Adipose tissue (tissue), 3 donors: Measurements from ENCODE around the gene IFNA5. TPM values are rescaled to one million over a fixed set of nuclear protein-coding genes. Genes with fewer than 3 reads are reported as not detected.

Experiments
- H3K27ac ChIP-seq: one replicate; pipeline ENCODE4 v1.5.1; 2013; ENCODE audit warnings: low read depth, low read length
- WGBS, 3 donors: extraction: QIAGEN DNeasy Blood & Tissue Kit; methylation state at CpG; one replicate each; pipeline ENCODE4 v1.1.7; 2013; 5-methylcytosine and 5-hydroxymethylcytosine counted together
- polyA plus RNA-seq, 3 donors: library from polyadenylated mRNA; stranded (reverse); fragments of 200-250 nt; gene quantifications; one replicate each; pipeline ENCODE4 v1.2.3, GENCODE V29; 2013
- donor health status: healthy with polysubstance abuse.
- donor health status: Bipolar disorder and iron deficiency.
- donor health status: healthy.

Gene IFNA5
- polyA plus RNA-seq, 3 donors, result not detected

GRCh38 chr9:21311889-21312288, 6.8 kb upstream of the IFNA5 start:
- H3K27ac ChIP-seq, result no peak overlapping the region
- 67 to 81% (median 75%) methylated on average over 1 of the region's 1 CpG for WGBS, 3 donors

DNA sequence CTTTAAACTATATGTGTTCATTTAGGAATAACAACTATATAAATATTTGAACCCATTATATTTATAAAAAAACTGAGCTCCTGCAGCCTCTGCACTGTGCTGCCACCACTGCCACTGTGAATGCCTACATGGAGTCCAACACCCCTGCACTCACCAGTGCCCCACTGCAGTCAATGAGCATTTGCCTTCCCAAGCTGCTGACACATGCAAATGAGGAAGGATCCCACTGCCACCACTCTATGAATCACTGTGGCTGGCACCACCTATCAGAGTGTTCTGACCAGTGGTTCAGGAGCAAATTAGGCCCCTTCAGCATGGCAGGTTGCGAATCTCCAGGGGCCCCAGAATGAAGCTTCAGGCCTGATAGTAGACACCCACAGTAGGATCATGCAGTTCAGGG, 9.1 kb downstream of the IFNA5 start:
- H3K27ac ChIP-seq, result no peak overlapping the region
- WGBS, 3 donors, result 79 to 95% (median 90%) methylated on average over 1 of the region's 1 CpG

DNA sequence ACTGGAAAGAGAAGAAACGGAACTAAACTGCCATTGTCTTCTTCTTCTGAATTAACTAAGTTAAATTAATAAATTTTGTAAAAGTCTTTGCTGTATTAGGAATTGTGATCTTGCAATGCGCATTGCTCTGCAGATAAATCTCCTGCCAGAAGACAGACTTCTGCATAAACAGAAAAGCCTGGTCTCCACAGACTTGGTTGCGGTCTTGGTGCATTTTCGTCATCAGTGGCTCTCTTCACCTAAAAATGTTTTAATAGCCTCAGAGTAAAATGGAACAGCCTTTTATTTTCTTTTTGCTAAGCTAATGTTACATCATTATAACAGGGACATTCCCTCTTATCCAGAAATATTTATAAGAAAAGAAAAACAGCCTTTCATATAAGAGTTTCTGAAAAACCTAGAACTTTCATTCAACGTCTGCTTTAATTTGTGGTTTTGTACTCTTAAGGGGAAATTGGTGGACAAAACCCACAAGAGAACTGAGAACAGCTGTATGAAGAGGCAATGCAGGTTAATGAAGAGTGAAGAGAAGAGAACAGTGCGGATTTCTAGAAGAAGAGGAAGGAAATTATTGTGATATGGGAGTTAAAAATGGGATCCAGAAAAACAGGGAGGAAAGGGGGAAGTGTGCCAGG, 10.1 kb downstream of the IFNA5 start:
- 41 to 46% (median 44%) methylated on average over 6 of the region's 6 CpGs for WGBS, 3 donors
- H3K27ac ChIP-seq, result no peak overlapping the region

DNA sequence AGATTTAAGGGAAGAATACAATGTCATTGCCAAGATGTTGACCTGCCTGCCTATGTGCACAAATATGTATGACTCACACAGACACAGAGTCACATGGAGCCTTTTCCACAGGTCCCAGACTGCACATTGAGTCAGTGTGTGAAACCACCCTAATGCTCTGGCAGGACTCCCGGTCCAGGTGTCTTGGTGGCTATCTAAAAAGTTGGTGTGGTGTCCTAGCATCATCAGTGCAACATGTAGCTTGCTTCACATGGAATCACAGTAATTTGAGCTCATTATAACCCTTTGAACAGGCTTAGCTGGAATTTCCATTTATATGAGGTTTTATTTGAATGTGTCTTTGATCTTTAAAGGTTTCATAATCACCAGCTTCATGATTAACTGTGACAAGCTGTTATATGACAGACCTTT, 10.7 kb downstream of the IFNA5 start:
- no peak overlapping the region for H3K27ac ChIP-seq
- WGBS, 3 donors, result 62 to 75% (median 73%) methylated on average over 1 of the region's 1 CpG

- WGBS, 3 donors, result 26 to 43% (median 34%) methylated on average over 2 of the region's 2 CpGs
Measured at GRCh38 chr9:21289848-21290247, 15.3 kb downstream of the IFNA5 start.

GRCh38 chr9:21287280-21287679, 17.8 kb downstream of the IFNA5 start:
- WGBS, 3 donors, result 54 to 68% (median 65%) methylated on average over 3 of the region's 3 CpGs
- no peak overlapping the region for H3K27ac ChIP-seq

More at GRCh38 chr9:21289848-21290247, 15.3 kb downstream of the IFNA5 start:
- no peak overlapping the region for H3K27ac ChIP-seq

GRCh38 chr9:21286659-21287058, 18.5 kb downstream of the IFNA5 start:
- WGBS, 3 donors, result 58 to 80% (median 68%) methylated on average over 5 of the region's 5 CpGs
- H3K27ac ChIP-seq, result no peak overlapping the region

- no peak overlapping the region for H3K27ac ChIP-seq
- WGBS, 3 donors, result 83 to 93% (median 91%) methylated on average over 5 of the region's 5 CpGs
Measured at GRCh38 chr9:21286099-21286498, 19.0 kb downstream of the IFNA5 start.

DNA sequence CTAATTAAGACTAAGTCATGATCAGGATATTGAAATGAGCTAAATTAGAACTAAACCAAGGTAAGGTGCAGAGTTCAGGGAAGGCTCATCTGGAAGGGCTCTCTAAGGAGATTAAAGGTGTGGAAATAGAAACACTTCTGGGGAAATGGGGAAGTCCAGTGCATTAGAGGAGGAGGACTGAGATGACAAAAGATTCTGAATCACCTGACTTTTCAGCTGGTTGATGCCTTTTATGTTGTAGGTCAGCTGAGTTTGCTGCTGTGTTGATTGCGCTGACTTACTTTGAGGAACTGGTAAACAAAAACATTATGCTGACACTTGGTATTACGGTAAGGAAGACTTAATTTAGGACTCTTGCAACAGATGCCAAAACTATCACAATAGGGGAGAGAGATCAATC, 23.8 kb downstream of the IFNA5 start:
- 37 to 58% (median 55%) methylated on average over 2 of the region's 2 CpGs for WGBS, 3 donors
- H3K27ac ChIP-seq, result no peak overlapping the region

DNA sequence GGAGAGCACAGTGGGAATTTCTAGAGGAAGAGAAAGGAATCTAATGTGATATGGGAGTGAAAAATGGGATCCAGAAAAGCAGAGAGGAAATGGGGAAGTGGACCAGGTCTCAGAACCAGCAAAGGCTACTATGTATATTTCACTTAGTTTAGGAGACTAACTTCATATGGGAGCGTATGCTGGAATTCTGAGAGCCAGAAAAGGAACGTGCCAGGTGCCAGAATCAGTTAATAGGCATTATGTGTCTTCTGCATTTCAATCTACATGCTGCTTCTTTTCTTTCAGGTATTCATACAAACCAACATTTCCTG, 36.8 kb downstream of the IFNA5 start:
- 43 to 58% (median 50%) methylated on average over 2 of the region's 2 CpGs for WGBS, 3 donors
- no peak overlapping the region for H3K27ac ChIP-seq

- WGBS, 3 donors, result 21 to 37% (median 24%) methylated on average over 4 of the region's 4 CpGs
- no peak overlapping the region for H3K27ac ChIP-seq
Measured at GRCh38 chr9:21267485-21268346, 37.4 kb downstream of the IFNA5 start.

DNA sequence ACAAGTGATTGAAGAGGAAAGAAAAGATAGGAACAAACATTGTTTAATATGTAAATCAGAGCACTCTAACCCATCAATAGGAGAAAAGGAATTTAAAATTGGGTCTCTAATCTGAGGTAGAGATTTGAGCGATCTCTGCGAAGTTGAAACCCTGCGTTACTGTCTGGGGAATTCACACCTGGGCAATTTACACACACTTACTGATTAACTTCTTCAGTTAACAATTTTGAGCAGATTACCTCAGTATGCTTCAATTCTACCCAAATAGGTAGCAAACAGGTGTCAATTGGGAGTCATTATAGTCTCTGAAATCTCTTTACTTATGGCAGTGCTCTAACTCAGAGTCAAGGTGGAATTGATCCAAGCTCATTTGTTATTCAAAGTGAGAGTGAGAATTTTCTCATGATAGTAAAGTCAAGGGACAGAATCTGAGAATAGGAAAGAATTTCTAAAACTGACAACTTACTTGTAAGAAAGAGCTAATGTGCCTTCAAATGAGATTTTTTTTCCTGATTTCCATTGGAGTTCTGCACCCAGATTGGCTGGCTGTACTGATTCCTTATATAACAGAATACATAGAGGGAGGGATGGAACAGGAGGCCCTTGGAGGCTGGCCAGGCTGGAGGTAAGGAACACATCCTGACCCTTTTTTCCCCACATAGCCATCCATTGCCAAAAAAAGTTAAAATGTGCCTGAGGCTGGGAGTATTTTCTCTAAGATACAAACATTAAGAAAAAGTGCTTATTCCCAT, 38.2 kb downstream of the IFNA5 start:
- no peak overlapping the region for H3K27ac ChIP-seq
- 10 to 75% (median 49%) methylated on average over 3 of the region's 3 CpGs for WGBS, 3 donors

DNA sequence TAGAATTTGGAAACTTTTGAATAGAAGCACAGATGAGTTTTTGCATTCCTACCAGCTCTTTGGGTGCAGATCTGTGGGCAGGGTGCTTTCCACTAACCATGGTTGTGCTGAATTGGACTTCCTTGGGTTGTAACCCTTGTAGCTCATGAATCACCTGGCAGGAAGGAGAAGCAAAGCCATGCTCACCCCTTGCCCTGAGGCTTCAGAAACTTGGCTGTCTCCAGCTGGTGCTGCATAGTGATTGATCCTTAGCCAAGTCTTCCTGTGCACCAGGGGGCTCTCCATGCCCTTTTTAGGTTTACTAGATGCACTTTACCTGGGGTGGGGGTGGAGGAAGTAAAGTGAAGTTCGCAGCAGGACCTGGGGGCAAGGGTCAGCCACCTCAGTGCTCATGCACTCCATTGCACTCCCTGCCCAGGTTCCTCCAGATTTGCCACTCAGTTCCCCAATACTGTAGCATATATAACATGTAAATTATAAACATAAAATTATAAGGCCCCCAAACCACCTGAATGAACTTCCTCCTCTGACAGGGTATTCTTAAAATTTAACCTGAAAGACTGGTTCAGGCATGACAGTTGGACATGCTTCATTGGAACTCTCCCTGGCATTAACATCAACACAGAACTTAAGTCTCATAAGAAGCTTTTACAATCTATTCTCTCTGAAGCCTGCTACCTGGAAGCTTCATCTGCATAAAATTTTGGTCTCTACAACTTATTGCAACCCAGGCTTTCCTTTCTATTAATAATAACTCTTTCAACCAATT, 39.5 kb downstream of the IFNA5 start:
- 22 to 73% (median 65%) methylated on average over 1 of the region's 1 CpG for WGBS, 3 donors
- no peak overlapping the region for H3K27ac ChIP-seq

DNA sequence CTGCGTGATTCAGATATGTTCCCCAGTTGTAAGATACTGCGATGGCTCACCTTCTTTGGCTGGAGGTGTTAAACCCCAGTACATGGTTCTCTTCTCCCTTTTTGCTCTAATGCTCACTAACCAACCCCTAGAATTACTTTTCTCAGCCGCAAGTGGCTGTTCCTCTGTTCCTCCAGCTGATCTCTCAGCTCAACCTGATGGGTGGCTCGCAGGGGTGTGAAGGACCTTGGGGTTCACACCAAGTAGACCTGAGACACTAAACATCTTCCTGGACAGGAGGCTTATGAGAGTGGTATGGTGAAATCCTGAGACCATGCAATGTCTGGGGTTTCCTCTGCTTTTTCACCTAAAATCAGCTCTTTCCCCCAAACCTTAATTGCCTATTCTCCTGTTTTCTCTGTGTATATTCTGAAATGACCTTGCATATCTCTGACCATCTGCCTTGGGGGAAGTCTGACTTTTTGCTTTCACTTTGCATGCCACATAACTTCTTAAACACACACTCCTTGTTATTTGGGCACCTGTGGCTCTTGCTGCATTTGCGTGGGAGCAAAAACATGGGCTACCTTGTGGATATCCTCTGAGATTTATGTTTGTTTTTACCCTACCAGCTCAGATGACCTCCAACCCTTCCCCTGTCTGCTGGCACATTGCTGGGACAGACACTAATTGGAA, 49.4 kb downstream of the IFNA5 start:
- no peak overlapping the region for H3K27ac ChIP-seq
- 74 to 78% (median 76%) methylated on average over 5 of the region's 5 CpGs for WGBS, 3 donors
